HCT116 (cell line): ENCODE results near the gene RGS6.

Source experiments
- ATF3 ChIP-seq: IDR thresholded peaks from 2 replicates; pipeline ENCODE4 v1.6.1; 2012
- CTCF ChIP-seq, 3 experiments: fragments of 200-600 bp in 1 of 3; sonication (generic) in 1 of 3; IDR thresholded peaks in 2 of 3; conservative IDR thresholded peaks in 1 of 3; 2 replicates each; pipeline ENCODE4 v1.5.1; 2012 to 2017; ENCODE audit warnings: low read depth in 2 of 3, low read length in 2 of 3, antibody characterized with exemption in 1 of 3, borderline replicate concordance in 1 of 3, control low read depth in 1 of 3, mild to moderate bottlenecking in 1 of 3, mixed read lengths in 1 of 3, mixed run types in 1 of 3, moderate library complexity in 1 of 3; ENCODE audit not compliant: insufficient read depth in 1 of 3
- EZH2 ChIP-seq: fragments of 200-600 bp; sonication (generic); IDR thresholded peaks from 2 replicates; pipeline ENCODE4 v1.6.1; 2017; ENCODE audit warnings: antibody characterized with exemption, mixed run types
- POLR2A ChIP-seq: IDR thresholded peaks from 2 replicates; pipeline ENCODE4 v1.7.0; 2011; ENCODE audit warnings: borderline replicate concordance; ENCODE audit not compliant: insufficient read depth, insufficient read length; ENCODE audit errors: extremely low read depth
- SIN3A ChIP-seq: IDR thresholded peaks from 2 replicates; pipeline ENCODE4 v1.6.1; 2012; ENCODE audit warnings: low read depth
- ZFX ChIP-seq: fragments of 450-650 bp; IDR thresholded peaks from 2 replicates; pipeline ENCODE4 v1.6.1; 2017
- TF ChIP-seq, protein P1 (sequence below): IDR thresholded peaks from 2 replicates; pipeline ENCODE4 v1.6.1; 2012

DNA sequence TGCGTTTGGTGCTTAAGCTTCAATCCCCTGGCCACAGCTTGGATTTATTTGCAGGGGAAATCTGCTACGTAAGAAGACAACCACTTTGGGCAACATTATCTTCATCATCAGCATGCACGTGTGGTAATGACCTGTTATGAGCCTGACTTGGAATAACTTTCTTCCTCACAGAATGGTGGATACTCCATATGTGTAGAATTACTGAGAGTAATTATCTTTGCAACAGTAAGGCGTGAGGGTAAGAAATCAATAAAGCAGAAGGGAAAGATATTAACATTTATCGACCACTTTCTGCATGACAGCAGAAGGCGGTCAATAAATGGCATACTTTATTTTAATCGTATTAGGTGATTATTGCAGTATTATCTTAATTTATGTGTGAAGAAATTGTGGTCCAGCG lies 152.7 kb downstream of the RGS6 start:
- TF ChIP-seq ATF3, result no peak
- no peak for TF ChIP-seq CTCF (IDR thresholded peaks at IDR 0.05 in 2 of 3, conservative IDR thresholded peaks at IDR 0.05 in 1 of 3; ENCODE audit: borderline replicate concordance in 1 of 3, insufficient read depth in 1 of 3, low read depth in 2 of 3, low read length in 2 of 3)
- no peak for TF ChIP-seq SIN3A
- no peak for TF ChIP-seq EZH2
- no peak for TF ChIP-seq ZFX
- TF ChIP-seq, protein P1, sequence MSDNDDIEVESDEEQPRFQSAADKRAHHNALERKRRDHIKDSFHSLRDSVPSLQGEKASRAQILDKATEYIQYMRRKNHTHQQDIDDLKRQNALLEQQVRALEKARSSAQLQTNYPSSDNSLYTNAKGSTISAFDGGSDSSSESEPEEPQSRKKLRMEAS, result no peak
- TF ChIP-seq POLR2A, result no peak
